Measurements from ENCODE around the gene BRMS1.

Gene BRMS1

DNA sequence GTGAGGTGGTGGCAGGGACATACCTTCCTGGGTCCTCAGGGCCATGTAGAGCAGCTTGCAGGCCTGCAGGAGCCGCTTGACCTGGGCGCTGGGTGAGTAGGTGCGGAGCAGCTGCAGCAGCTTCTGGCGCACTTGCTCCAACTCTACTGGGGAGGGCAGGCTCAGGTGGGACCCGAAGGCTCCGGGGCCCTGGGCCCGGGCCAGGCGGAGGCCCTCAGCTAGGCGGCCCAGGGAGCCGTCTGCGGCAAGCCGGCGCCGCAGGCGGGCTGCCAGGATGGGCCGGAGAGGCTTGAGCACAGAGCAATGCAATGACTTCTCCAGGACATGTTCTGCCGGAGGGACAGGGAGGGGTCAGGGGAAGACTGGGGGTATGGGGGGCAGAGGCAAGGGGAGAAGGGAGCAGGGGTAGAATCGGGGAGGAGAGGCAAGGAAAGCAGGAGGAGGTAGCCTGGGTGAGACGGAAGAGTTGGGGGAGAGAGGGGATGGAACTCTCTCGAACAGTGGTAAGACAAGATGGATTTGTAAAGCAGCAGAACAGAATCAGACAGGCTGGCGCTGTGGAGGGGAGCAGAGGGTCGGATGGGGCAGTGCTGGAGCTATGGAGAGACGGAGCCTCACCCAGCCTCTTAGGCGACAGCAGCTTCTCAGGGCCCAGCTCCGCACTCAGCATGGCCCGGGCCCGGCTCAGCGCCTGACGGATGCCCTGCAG lies 10.9 kb downstream of the BRMS1 start:
- H3K27me3 ChIP-seq (replicated peaks; ENCODE audit: control insufficient read depth, insufficient read depth, low read length), result no peaks in the 10 kb centered on the region
- DNase-seq (ENCODE audit: extremely low read depth, insufficient read length), result no peak
- H3K36me3 ChIP-seq (ENCODE audit: control insufficient read depth, insufficient read depth, low read length), result peaks cover 15% of the 10 kb centered on the region
- TF ChIP-seq, protein P1, sequence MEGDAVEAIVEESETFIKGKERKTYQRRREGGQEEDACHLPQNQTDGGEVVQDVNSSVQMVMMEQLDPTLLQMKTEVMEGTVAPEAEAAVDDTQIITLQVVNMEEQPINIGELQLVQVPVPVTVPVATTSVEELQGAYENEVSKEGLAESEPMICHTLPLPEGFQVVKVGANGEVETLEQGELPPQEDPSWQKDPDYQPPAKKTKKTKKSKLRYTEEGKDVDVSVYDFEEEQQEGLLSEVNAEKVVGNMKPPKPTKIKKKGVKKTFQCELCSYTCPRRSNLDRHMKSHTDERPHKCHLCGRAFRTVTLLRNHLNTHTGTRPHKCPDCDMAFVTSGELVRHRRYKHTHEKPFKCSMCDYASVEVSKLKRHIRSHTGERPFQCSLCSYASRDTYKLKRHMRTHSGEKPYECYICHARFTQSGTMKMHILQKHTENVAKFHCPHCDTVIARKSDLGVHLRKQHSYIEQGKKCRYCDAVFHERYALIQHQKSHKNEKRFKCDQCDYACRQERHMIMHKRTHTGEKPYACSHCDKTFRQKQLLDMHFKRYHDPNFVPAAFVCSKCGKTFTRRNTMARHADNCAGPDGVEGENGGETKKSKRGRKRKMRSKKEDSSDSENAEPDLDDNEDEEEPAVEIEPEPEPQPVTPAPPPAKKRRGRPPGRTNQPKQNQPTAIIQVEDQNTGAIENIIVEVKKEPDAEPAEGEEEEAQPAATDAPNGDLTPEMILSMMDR (IDR thresholded peaks at IDR 0.05; ENCODE audit: insufficient read depth, low read length, poor library complexity, severe bottlenecking), result no peak
- H3K4me3 ChIP-seq (replicated peaks; ENCODE audit: low read depth, low read length), result no peak overlapping the region

GRCh38 chr11:66333220-66333877 lies 11.6 kb downstream of the BRMS1 start:
- H3K27me3 ChIP-seq (replicated peaks; ENCODE audit: control insufficient read depth, insufficient read depth, low read length), result no peaks in the 10 kb centered on the region
- TF ChIP-seq, protein P1 (IDR thresholded peaks at IDR 0.05; ENCODE audit: insufficient read depth, low read length, poor library complexity, severe bottlenecking), result no peak
- H3K4me3 ChIP-seq (replicated peaks; ENCODE audit: low read depth, low read length), result no peak overlapping the region
- H3K36me3 ChIP-seq (ENCODE audit: control insufficient read depth, insufficient read depth, low read length), result peaks cover 10% of the 10 kb centered on the region
- no peak for DNase-seq (ENCODE audit: extremely low read depth, insufficient read length)

GRCh38 chr11:66332371-66333219 lies 12.3 kb downstream of the BRMS1 start:
- no peaks in the 10 kb centered on the region for H3K27me3 ChIP-seq (replicated peaks; ENCODE audit: control insufficient read depth, insufficient read depth, low read length)
- H3K4me3 ChIP-seq (replicated peaks; ENCODE audit: low read depth, low read length), result no peak overlapping the region
- TF ChIP-seq, protein P1 (IDR thresholded peaks at IDR 0.05; ENCODE audit: insufficient read depth, low read length, poor library complexity, severe bottlenecking), result no peak
- H3K36me3 ChIP-seq (ENCODE audit: control insufficient read depth, insufficient read depth, low read length), result peaks cover 7% of the 10 kb centered on the region
- DNase-seq (ENCODE audit: extremely low read depth, insufficient read length), result no peak

- DNase-seq (ENCODE audit: extremely low read depth, insufficient read length), result no peak
- TF ChIP-seq, protein P1 (IDR thresholded peaks at IDR 0.05; ENCODE audit: insufficient read depth, low read length, poor library complexity, severe bottlenecking), result no peak
- Histone ChIP-seq H3K36me3 (ENCODE audit: control insufficient read depth, insufficient read depth, low read length) (no peaks in the 10 kb centered on the region), H3K27me3 (replicated peaks; ENCODE audit: control insufficient read depth, insufficient read depth, low read length) (no peaks in the 10 kb centered on the region), H3K4me3 (replicated peaks; ENCODE audit: low read depth, low read length) (no peak overlapping the region)
Observed at GRCh38 chr11:66331542-66332370, 13.1 kb downstream of the BRMS1 start.

DNA sequence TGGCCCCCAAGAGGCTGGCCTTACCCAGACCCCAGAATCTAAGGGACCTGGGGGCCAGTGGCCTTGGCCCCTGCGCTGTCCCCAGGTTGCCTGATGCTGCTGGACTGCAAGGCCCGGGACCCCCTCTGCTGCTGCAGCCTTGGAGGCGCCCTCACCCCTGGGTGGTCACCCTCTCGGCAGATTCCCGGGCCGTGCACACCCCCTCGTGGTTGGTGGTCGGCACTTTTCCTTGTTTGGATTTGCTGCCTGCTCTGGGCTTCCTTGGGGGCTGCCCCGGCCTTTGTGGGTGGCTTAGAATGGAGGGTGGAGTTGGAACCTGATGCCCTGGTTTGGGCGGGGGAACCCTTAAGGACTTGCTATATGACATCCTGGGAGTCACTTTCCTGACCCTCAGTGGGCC lies 14.0 kb downstream of the BRMS1 start:
- TF ChIP-seq, protein P1 (IDR thresholded peaks at IDR 0.05; ENCODE audit: insufficient read depth, low read length, poor library complexity, severe bottlenecking), result no peak
- Histone ChIP-seq H3K36me3 (ENCODE audit: control insufficient read depth, insufficient read depth, low read length) (no peaks in the 10 kb centered on the region), H3K27me3 (replicated peaks; ENCODE audit: control insufficient read depth, insufficient read depth, low read length) (no peaks in the 10 kb centered on the region), H3K4me3 (replicated peaks; ENCODE audit: low read depth, low read length) (no peak overlapping the region)
- no peak for DNase-seq (ENCODE audit: extremely low read depth, insufficient read length)
